ENCODE results near the gene CDH6.

DNA sequence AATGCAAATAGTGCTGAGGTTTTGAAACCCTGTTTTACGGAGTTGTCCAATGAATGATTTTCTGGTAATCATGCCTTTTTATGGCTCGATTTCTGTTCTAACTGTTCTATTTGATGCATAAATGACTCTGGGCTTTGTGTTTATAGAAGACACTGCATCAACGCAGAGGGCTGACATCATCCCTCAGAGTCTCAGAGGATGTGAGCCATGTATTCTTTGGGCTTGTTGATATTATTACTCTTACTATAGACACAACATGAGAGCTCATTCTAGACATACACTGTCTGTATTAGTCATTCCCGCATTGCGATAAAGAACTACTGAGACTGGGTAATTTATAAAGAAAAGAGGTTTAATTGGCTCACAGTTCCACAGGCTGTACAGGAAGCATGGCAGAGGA lies 31.6 kb downstream of the CDH6 start:
- TF ChIP-seq GATA2 (IDR thresholded peaks at IDR 0.05; ENCODE audit: low read depth, low read length) (no peak), GATA3 (IDR thresholded peaks at IDR 0.05; ENCODE audit: low read depth, low read length) (no peak)
